K562 (cell line): ENCODE measurements around the gene OTOG. TPM values are rescaled to one million over a fixed set of nuclear protein-coding genes. Genes with fewer than 3 reads are reported as not detected.

Experiments
- E2F6 ChIP-seq, 2 experiments: IDR thresholded peaks; 2 replicates each; pipeline ENCODE4 v1.6.1; 2011; ENCODE audit warnings: borderline replicate concordance in 1 of 2, control low read depth in 1 of 2, low read depth in 1 of 2, low read length in 1 of 2, mild to moderate bottlenecking in 1 of 2, mixed read lengths in 1 of 2, moderate library complexity in 1 of 2; ENCODE audit not compliant: insufficient read depth in 1 of 2, insufficient read length in 1 of 2, poor library complexity in 1 of 2, severe bottlenecking in 1 of 2; ENCODE audit errors: extremely low read depth in 1 of 2
- MGA ChIP-seq: fragments of 450-650 bp; IDR thresholded peaks from 2 replicates; pipeline ENCODE4 v1.6.1; 2016; ENCODE audit warnings: mild to moderate bottlenecking, moderate library complexity
- POLR2B ChIP-seq: fragments of 450-650 bp; IDR thresholded peaks from 2 replicates; pipeline ENCODE4 v1.6.1; 2018; ENCODE audit warnings: low read depth; ENCODE audit not compliant: partially characterized antibody
- ZFX ChIP-seq: sonication (generic); formaldehyde crosslinking; IDR thresholded peaks from 2 replicates; pipeline ENCODE4 v1.8.0; 2022; ENCODE audit warnings: mild to moderate bottlenecking, missing genetic modification reagents, moderate library complexity
- polyA plus RNA-seq, 8 experiments: library from polyadenylated mRNA; depleted of rRNA in 4 of 8; stranded (reverse) in 5 of 8; unstranded in 3 of 8; fragments of >200 nt; fragmentation: Nextera tagmentation in 2 of 8; fragmentation: Illumina TruSeq in 1 of 8; extraction: Ambion mirVana in 2 of 8; extraction: Trizol in 1 of 8; gene quantifications; 2 replicates each; pipeline versions ENCODE4 v1.2.1 to v1.2.3, GENCODE V29; 2011 to 2014; ENCODE audit warnings: inconsistent platforms in 1 of 8, missing spikeins in 1 of 8
- total RNA-seq, 7 experiments: library from RNA; depleted of rRNA in 6 of 7; stranded (reverse); fragments of >200 nt in 6 of 7; fragmentation: Illumina TruSeq in 2 of 7; extraction: Trizol in 2 of 7; gene quantifications; 2 replicates each; pipeline versions ENCODE4 v1.2.1 to v1.2.3, GENCODE V29; 2011 to 2021; ENCODE audit warnings: low replicate concordance in 1 of 7

The OTOG gene
- total and polyA plus RNA-seq, 9 of the 15 experiments (the other 6 are each of a cell fraction or from before 2014, with no cell fraction given): not detected

GRCh38 chr11:17544181-17544622 is 2.9 kb upstream of the OTOG start, which contains the start of gene USH1C (continued):
- no peak for TF ChIP-seq MGA
- peak in 1 of 2 experiments; percentile 18 for TF ChIP-seq E2F6 (IDR thresholded peaks at IDR 0.05; ENCODE audit: borderline replicate concordance in 1 of 2, extremely low read depth in 1 of 2, insufficient read depth in 1 of 2, insufficient read length in 1 of 2, low read depth in 1 of 2, low read length in 1 of 2, poor library complexity in 1 of 2, severe bottlenecking in 1 of 2)
- no peak for TF ChIP-seq POLR2B
- peak; percentile 42; the same call in 1 of the 2 replicates for TF ChIP-seq ZFX (CRISPR knock-in tag)
